NCI-H226 (cell line): ENCODE measurements around the gene HENMT1.
"Not testable (repeated sequence)": the region's sequence is repeated elsewhere in the genome, so short reads cannot be mapped to it uniquely, and the experiment has no call there.

Experiments used
- DNase-seq: peaks from one replicate; pipeline ENCODE4 v3.0.0-alpha.2; 2015

The HENMT1 gene

GRCh38 chr1:108670131-108670773 is 9.4 kb upstream of the HENMT1 start:
- no peak for DNase-seq

GRCh38 chr1:108669679-108670078 is 8.8 kb upstream of the HENMT1 start:
- DNase-seq: no peak

- DNase-seq: no peak
Measured at GRCh38 chr1:108668777-108669176, 7.9 kb upstream of the HENMT1 start.

- not testable (repeated sequence) for DNase-seq
Measured at GRCh38 chr1:108667422-108667821, 6.5 kb upstream of the HENMT1 start.

- no peak for DNase-seq
Measured at GRCh38 chr1:108665771-108666170, 4.9 kb upstream of the HENMT1 start.

GRCh38 chr1:108665067-108665466 is 4.2 kb upstream of the HENMT1 start:
- DNase-seq: no peak

- DNase-seq: no peak
Measured at GRCh38 chr1:108664481-108664880, 3.6 kb upstream of the HENMT1 start.

- no peak for DNase-seq
Measured at GRCh38 chr1:108663074-108663473, 2.2 kb upstream of the HENMT1 start.

GRCh38 chr1:108657356-108658080 is 3.4 kb downstream of the HENMT1 start:
- DNase-seq: no peak

- no peak for DNase-seq
Measured at GRCh38 chr1:108653431-108654105, 7.3 kb downstream of the HENMT1 start.

GRCh38 chr1:108646648-108647269 is 14.1 kb downstream of the HENMT1 start:
- no peak for DNase-seq

- DNase-seq: no peak
Measured at GRCh38 chr1:108646265-108646647, 14.6 kb downstream of the HENMT1 start.

GRCh38 chr1:108645564-108646184 is 15.2 kb downstream of the HENMT1 start:
- no peak for DNase-seq

- DNase-seq: no peak
Measured at GRCh38 chr1:108644984-108645383, 15.9 kb downstream of the HENMT1 start.

GRCh38 chr1:108643492-108644335 is 17.2 kb downstream of the HENMT1 start:
- peak; percentile 10 for DNase-seq

GRCh38 chr1:108640863-108641262 is 20.0 kb downstream of the HENMT1 start:
- not testable (repeated sequence) for DNase-seq

- DNase-seq: no peak
Measured at GRCh38 chr1:108639899-108640560, 20.9 kb downstream of the HENMT1 start.

GRCh38 chr1:108636876-108637275 is 24.0 kb downstream of the HENMT1 start:
- peak; percentile 18 for DNase-seq

- DNase-seq: no peak
Measured at GRCh38 chr1:108634521-108634920, 26.4 kb downstream of the HENMT1 start.

- no peak for DNase-seq
Measured at GRCh38 chr1:108628665-108629064, 32.2 kb downstream of the HENMT1 start.

- DNase-seq: no peak
Measured at GRCh38 chr1:108627951-108628350, 32.9 kb downstream of the HENMT1 start.

- no peak for DNase-seq
Measured at GRCh38 chr1:108627256-108627655, 33.6 kb downstream of the HENMT1 start.
